Measurements from ENCODE around the gene LYG2.
"Not testable (repeated sequence)": the region's sequence is repeated elsewhere in the genome, so short reads cannot be mapped to it uniquely, and the experiment has no call there.

DNA sequence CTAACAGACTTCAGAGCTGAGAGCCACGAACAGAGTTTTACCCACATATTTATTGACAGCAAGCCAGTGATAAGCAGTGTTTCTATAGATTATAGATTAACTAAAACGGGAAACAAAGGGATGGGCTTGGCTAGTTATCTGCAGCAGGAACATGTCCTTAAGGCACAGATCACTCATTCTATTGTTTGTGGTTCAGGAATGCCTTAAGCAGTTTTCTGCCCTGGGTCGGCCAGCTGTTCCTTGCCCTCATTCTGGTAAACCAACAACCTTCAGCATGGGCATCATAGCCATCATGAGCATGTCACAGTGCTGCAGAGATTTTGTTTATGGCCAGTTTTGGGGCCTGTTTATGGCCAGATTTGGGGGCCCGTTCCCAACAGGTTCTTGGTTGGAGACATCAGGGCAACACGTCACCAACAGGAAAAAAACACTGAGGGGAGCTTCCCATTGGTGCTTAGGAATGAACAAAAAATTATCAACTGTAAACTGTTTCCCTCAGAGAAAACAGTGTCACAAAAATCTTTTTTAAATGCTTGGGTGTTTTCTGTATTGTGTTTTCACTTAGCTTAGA is 22.8 kb upstream of the LYG2 start:
- not testable (repeated sequence) for TF ChIP-seq CTCF (conservative IDR thresholded peaks at IDR 0.05; ENCODE audit: low read depth, low read length); POLR2A (IDR thresholded peaks at IDR 0.05; ENCODE audit: low read depth, low read length); MXI1 (IDR thresholded peaks at IDR 0.05; ENCODE audit: borderline replicate concordance, low read depth, low read length); CHD1 (IDR thresholded peaks at IDR 0.05; ENCODE audit: low read depth, low read length)
